GM19467 (cell line): Measurements from ENCODE around the gene MYO1G.
A peak's percentile ranks its signal among the peaks of the same experiment; 100 is the strongest.
"Not testable (repeated sequence)": the region's sequence is repeated elsewhere in the genome, so short reads cannot be mapped to it uniquely, and the experiment has no call there.

Experiments used
- ATAC-seq: cut with Tn5 transposase; IDR thresholded peaks from one replicate; pipeline ENCODE4 v1.9.1; 2021; ENCODE audit warnings: mild to moderate bottlenecking, moderate library complexity; ENCODE audit not compliant: unreplicated experiment

The MYO1G gene

DNA sequence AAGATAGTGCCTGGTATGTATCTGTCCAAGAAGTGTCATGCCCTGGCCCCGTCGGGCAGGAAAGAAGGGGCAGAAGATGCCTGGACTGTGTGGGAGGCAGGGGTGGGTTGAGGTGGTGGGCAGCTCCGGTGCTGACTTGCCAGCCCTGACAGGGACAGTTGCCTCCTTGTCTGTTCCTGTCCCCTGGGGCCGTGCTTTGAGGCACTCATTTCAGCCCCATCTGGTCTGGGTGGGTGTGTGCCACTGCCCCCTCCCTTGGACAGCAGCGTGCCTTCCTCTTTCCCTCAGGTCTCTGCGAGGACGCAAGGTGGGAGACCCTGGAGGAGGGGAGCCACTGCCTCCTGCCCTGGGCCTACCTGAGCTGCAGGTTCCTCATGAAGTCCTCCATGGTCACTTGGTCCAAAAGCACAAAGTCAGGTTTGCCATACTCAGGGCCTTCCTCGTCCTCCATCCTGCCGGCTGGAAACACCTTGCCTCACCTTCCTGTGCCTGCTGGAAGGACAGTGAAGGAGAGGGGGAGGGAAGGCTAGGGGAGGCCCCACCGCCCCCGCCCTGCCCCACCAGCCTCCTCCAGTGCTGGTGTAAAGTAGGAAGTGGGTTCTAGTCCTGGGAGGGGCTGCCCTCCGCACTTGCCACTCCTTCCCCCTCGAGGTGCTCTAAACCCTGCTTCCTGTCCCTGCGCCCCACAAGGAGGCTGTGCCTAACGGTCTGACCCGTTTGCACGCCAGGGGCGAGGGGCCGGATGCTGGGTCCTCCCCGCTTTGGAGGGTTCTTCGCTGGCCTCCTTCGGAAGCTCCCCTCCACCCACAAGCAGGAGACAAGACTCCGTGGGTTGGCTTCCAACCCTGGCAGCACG is at the start of gene MYO1G:
Gene MYO1G (minus strand): TSS at position 505 of the 856 bp plus-strand sequence. CDS start 54 bp downstream, at position 451.
- ATAC-seq: peak; percentile 61

DNA sequence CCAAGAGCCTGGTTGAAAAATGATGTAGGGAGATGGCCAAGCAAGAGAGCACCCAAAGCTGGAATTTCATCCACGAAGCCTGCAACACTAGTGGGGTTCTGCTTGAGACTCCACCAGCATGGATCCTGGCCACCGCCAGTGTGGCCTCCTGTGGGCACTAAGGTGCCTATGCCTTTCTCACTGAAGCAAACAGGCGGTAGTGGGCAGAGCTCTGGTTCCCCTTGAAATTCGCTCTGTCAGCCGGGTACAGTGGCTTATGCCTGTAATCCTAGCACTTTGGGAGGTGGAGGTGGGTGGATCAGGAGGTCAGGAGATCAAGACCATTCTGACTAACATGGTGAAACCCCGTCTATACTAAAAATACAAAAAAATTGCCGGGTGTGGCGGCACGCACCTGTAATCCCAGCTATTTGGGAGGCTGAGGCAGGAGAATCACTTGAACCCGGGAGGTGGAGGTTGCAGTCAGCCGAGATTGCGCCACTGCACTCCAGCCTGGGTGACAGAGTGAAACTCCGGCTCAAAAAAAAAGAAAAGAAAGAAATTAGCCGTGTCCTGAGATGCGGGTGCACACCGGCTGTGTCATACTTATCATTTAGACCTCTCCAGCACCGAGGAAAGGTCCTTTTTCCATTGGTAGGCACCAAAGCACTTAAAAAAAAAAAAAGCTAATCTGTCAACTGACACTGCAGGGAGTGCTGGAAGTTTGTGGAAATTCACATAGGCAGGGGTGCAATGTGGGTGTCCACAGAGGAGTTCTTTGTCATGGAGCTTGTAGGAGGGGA is 49.5 kb upstream of the MYO1G start:
- no peak for ATAC-seq

DNA sequence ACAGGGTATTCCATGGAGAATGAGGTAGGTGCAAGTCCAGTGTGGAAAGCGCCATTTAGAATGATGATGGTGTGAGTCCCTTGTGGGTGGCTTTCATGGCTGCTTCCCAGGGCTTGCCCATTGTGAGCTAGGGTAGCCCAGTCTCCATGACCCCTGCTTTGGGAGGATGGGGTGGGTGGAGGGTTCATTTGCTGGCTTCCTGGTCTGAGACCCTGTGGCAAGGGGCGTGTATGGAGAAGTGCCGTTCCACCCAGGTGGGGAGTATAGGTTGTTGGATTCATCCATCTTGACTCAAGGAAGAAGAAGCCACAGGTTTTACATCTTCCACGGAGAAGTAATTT is 48.9 kb upstream of the MYO1G start:
- no peak for ATAC-seq

DNA sequence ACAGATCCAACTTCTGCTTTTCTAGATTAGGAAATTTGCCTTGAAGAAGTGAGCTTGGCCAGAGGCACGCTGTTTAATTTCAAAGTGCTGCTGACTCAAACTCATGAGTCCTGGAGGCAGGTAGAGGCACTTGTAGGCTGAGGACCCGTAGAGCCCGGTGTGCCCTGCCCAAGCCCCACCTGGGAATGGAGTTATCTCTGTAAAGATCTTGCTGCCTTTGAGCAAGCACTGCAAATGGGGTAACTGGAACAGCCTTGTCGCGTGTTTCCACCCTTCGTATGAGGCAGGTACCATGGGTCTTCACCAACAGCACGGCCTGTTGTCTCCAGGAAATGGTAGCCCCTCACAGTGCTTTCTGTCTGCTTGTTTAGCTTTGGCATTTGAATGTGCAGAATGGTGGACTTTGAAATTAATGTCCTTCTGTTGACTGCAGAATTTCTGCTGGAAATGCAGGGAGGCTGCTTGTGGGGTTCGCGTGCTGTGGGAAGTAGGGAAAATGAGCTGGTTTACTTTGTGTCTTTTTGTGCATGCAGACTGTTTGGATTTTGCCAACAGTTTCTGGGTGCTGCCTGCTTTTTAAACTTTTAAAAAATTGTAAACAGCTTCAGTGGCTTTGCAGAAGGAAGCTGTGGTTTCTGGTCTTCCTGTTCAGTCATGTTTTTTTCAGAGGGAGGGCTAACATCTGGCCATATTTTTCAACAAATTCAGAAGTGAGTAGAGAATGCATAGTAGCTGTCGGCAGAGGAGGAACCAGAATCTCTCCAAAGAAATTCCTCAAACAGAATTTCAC is 48.4 kb upstream of the MYO1G start:
- peak; percentile 45 for ATAC-seq

DNA sequence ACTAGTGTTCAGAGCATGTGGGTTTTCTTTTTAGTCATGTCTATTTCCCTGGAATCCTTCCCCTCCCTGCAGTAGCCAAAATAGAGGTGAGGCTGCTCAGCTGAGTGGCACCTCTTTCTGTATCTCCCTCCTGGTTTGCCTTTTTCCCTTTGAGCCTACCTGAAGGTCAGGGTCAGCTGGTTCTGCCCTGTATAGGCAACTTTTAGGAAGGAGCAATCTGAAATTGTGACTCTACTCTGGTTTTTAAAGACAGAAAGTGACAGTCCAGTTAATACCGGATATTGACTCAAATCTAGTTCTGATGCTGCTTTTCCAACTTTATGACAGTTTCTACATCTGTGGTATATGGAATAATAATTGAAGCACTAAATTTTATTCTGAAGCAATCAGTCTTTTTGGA is 47.2 kb upstream of the MYO1G start:
- ATAC-seq: no peak

DNA sequence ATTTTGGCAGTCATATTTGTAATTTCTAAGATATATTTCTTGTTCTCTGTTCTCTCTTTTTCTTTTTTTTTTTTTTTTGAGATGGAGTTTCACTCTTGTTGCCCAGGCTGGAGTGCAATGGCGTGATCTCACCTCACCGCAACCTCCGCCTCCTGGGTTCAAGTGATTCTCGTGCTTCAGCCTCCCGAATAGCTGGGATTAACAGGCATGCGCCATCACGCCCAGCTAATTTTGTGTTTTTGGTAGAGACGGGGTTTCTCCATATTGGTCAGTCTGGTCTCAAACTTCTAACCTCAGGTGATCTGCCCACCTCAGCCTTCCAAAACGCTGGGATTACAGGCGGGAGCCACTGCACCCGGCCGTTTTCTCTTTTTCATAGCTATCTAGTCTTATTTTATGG is 46.7 kb upstream of the MYO1G start:
- ATAC-seq: not testable (repeated sequence)

DNA sequence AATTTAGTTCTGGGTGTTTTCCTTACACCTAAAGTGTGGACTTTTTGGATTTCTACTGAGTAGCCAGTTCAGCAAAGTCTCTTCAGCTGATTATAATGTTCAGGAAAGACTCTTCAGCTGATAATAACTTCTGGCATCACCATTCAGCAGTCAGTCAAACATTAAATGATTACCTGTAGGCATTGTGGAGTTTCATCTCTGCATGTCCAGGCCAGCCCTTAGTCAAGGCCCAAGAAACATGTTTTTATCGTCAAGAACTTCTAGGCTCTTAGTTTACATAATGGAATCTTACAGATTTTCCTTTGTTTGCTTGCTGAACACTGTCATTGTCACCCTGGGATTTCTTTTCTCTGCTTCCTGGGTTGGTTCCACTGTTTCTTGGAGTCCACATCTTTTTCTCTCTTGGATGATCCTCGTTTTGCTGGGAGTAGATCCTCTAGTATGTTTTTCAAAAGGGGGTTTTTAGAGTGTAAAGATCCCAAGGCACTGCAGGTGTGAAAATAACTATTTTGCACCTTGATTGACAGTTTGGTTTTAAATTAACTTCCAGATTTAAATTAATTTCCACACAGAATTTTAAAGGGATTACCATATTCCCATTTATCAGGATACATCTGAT is 45.4 kb upstream of the MYO1G start:
- ATAC-seq: no peak

DNA sequence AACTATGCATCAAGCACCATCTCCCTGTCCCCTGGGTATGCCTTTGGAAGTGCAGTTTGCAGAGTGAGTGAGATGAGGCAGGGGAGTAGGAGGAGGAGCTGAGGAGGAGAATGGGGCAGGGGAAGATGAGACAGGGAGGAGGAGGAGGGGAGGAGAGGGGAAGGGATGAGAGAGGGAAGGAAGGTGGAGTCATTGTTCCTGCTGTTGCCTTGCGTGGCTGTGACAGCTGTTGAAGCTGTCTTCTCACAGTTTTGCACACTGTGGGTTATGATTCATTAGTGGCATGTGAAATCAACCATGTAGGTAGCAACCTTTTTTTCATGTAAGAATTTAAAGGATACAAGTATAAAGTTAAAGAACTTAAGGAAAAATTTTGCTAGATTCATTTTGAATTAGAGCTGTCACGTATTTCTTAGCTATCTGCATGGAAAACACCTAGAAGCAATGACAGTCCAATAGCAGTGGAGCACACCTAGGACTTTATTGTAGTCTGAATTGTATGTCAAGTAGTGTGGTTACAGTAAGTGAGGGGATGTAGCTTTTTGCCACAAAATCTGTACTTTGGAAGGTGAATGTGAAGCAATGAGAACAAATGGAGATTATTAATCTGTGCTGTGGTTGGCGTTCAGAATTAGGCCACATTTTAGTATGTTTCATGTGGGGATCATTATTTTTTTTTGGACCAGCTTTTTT is 42.9 kb upstream of the MYO1G start:
- peak; percentile 55 for ATAC-seq

DNA sequence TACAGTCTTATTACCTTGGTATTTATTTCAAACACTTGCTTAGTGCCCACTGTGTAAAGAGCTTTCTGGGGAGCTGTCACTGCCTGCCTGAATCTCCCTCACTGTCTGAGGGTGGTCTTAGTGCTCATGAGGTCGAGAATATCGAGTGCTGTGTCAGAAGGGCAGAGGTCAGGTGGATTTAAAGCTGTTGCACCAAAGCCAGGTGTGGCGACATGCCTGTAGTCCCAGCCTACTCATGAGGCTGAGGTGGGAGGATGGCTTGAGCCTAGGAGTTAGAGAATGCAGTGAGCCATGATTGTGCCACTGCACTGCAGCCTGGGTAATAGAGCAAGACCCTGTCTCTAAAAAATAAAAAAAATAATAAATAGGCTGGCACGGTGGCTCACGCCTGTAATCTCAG is 42.1 kb upstream of the MYO1G start:
- ATAC-seq: no peak

DNA sequence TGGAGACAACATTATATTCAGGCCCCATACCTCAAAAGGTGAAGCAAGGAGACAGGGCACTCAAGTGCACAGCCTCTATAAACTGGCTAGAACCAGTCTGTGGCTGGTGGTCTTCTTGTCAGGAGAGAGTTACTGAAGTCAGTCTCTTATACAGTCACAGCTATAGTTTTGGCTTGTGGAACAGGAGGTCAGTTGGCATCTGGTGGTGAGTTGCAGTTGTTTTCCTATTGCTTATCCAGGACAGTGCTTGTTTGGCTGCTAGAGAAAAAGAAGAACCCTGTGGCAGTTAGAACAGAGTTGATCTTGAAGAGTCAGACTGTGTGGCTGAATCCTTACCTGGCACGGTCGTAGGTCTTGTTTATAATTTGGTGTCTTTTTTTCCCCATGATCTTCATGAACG is 38.4 kb upstream of the MYO1G start:
- ATAC-seq: no peak

DNA sequence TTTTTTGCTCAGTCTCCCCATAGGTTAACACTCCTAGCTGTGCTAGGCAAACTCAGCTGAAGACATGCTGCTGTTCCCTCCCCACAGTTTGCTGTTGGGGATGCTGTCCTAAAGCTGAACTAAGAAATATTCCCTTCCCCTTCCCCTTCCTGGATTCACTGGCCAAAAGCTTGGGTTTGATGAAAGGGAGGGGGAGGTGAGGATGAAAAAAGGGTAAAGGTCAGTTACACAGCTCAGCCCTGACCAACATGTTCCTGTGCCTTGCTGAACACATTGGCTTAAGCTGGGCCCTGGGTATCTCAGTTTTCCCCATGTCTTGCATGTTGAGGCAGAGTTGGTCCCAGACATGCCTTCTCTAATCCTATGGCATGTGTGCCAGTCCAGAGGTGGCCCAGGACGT is 36.5 kb upstream of the MYO1G start:
- ATAC-seq: no peak

DNA sequence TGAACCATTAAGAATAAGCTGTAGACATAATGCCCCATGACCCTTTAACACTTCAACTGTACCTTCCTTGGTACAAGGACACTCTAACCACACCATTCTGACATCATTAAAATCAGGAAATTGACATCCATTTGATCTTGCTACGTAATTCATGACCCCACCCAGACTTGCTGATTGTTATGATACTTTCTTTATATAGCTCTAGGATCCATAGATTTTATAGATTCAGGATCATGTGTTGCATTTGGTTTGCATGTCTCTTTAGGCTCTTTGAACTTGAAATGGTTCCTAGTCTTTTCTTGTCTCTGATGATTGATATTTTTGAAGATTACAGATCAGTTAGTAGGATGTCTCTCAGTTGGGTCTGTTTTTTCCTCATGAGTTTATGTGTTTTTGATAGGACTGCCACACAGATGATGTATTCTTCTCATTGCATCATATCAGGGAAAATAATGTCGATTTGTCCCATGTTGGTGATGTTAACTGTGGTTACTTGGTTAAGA is 34.7 kb upstream of the MYO1G start:
- ATAC-seq: no peak

DNA sequence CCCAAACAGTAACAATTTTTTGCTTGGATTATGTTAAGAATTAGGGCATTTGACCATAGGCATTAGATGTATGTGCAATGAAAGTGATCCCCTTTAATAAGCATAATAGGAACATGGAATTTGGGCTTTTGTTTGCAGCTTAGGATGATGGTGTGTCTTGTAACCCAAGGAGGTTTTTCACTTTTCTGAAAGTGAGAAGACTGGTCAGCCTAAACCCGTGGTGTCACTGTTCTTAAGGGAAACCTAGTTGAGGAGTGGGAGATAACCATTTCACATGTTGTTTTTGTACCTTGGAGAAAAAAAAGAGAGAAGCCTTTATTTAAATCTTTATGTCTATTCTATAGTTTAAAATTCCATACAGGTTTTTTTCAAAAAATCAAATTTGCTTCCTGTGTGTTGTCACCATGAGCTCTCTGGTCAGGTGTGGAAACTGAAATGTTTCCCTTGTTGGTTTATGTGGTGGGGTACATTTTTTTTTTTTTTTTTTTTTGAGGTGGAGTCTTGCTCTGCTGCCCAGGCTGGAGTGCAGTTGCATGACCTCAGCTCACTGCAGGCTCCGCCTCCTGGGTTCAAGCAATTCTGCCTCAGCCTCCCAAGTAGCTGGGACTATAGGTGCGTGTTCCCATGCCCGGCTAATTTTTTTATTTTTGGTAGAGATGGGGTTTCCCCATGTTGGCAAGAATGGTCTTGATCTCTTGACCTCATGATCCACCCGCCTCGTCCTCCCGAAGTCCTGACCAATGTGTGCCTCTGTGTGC is 28.9 kb upstream of the MYO1G start:
- ATAC-seq: peak; percentile 59

DNA sequence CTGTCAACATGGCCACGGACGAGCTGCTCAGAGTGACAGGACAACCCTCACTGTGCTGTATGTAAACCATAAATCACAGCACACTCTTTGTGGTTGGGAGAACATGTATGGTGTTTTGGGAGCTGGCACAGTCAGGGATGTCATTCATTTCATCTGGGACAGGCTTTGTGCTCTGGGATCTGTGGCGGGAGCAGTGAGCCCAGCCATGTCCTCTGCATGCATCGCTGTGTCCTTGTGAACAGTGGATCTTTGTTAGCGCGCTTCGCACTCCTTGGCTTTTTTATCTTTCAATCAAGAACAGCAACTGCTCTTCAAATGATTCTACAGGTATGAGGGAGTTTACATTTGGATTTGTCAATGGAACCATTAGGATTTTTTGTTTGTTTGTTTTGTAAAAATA is 28.3 kb upstream of the MYO1G start:
- ATAC-seq: no peak

DNA sequence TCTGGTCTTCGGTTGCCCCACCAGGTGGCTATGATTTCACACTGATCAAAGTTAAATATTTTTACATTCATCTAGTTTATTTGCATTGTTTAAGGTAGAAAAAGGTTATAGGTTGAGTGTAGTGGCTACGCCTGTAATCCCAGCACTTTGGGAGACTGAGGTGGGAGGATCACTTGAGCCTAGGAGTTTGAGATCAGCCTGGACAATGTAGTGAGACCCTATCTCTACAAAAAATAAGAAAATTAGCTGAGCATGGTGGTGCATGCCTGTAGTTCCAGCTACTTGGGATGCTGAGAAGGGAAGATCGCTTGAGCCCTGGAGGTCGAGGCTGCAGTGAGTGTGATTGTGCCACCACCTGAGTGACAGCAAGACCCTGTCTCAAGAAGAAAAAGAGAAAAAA is 25.0 kb upstream of the MYO1G start:
- ATAC-seq: no peak

DNA sequence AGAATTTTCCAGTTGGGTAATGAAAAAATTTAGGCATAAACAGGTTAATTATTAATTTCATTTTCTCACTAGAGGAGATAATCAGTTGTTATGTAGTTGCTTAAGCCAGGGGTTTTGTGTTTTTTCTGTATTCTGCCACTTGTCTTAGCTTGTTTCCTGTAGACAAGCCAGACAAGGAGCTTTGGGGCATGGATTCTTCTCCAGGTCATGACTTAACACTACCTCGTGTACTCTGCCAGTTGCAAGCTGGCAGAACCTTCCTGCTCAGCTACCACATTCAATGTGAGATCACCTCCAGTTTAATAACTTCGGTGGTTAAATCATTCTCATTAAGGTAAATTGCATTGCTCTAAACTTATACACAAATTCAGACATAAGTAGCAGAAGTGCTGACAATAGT is 23.0 kb upstream of the MYO1G start:
- no peak for ATAC-seq

DNA sequence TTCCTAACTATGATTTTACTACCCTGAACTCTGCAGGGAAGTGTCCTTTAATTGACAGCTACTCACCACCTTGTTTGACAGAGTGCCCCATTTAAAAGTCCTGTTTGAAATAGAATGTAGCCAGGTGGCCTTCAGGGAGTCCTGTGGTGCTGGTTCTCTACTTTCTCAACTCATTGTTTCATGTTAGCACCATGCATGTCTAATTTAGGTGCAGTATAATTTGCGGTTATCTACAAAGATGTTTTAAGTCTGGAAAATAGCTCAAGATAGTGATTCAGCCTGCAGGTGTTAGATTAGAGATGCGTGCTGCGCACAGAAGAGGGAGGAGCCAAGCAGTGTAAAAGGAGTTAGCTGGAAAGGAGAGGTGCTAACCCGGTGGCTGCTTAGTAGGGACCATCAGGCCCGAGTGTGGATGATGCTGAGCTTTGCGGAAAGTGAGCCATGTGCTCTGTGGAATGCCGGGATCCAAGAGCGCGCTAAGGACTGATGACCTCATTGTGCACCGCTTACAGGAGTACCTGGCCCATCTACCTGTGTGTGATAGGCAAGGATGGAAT is 22.4 kb upstream of the MYO1G start:
- no peak for ATAC-seq

DNA sequence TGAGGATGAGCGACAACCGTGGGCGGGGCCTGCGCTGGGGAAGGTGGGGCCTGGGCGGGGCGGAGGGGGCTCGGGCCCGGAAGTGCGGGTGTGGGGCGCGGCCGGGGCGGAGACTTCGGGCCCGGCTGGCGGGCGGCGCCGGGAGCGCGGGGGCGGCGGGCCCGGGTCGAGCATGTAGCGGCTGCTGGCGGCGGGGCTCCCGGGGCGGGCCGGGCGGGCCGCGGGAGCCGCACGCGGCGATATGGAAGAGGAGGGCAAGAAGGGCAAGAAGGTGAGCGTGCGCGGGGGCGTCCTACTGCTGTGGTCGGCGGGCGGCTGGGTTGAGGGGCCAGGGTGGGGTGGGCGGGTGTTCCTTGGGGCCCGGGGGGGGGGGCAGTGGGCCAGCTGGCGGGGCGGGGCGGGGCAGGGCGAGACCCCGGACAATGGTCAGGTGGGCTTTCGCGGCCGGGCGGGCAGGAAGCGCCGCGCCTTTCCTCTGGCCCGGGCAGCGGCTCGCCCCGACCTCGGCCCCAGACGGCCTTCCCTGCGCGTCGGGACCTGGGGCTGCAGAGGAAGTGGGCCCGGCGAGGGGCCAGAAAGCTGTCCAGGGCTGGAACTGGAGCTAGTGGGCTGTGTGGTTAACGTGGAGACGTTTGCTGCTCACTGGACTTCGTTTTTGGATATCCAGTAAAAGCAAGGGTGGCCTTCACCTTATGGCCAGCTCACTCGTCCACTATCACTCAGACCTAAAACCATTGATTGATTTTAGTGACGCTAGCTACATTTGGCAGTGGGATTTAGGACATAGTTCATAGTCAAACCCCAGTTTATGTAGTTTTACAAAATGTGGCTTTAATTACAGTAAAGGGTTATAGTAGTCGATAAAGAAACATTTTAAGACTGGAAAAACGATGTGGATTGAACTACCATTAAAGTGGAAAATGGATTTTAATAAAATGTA is 21.5 kb upstream of the MYO1G start, which contains the start of gene CCM2:
Gene CCM2 (plus strand): TSS at position 109 of the 940 bp plus-strand sequence. CDS start 133 bp downstream, at position 242.
- no peak for ATAC-seq
